ENCODE data around the gene TPSAB1.
"Not testable (repeated sequence)": the region's sequence is repeated elsewhere in the genome, so short reads cannot be mapped to it uniquely, and the experiment has no call there.

GRCh38 chr16:1249031-1249755 is 8.7 kb downstream of the TPSAB1 start:
- TF ChIP-seq CTCF (IDR thresholded peaks at IDR 0.05 in 8 of 11, conservative IDR thresholded peaks at IDR 0.05 in 3 of 11); POLR2A (IDR thresholded peaks at IDR 0.05); POLR2AphosphoS5 (IDR thresholded peaks at IDR 0.05): not testable (repeated sequence)

Data from spleen (tissue), 7 donors.